ENCODE measurements around the gene AGPAT4. TPM values are rescaled to one million over a fixed set of nuclear protein-coding genes. Genes with fewer than 3 reads are reported as not detected.

Gene AGPAT4
- total and polyA plus RNA-seq, 2 donors (not counting 3 experiments of a cell fraction or from before 2014, with no cell fraction given): 10.2 to 15.2 TPM

- no peak overlapping the region for H3K4me3 ChIP-seq (replicated peaks in 1 of 3; ENCODE audit: insufficient read depth in 1 of 3, low read depth in 1 of 3, low read length in 3 of 3)
- DNase-seq (ENCODE audit: low read depth, low spot score) (no peak), FAIRE-seq (no peak)
- no peaks in the 10 kb centered on the region for H3K27me3 ChIP-seq (ENCODE audit: control insufficient read depth in 2 of 2, insufficient read depth in 2 of 2, low read length in 2 of 2)
- POLR2A ChIA-PET: no interaction called here
- no peaks in the 10 kb centered on the region for H3K36me3 ChIP-seq (ENCODE audit: control insufficient read depth in 2 of 2, extremely low read depth in 1 of 2, insufficient read depth in 2 of 2, low read length in 2 of 2)
- H4K20me1 ChIP-seq (replicated peaks; ENCODE audit: control insufficient read depth, extremely low read depth, insufficient read depth, low read length): no peaks in the 10 kb centered on the region
- no peak overlapping the region for H2AFZ ChIP-seq (ENCODE audit: low read depth, low read length)
- H3K27ac ChIP-seq (ENCODE audit: insufficient read depth, low read depth, low read length): no peak overlapping the region
- no peaks in the 10 kb centered on the region for H3K9me1 ChIP-seq (replicated peaks; ENCODE audit: control insufficient read depth, extremely low read depth, insufficient read depth, low read length)
- H3K9ac ChIP-seq (replicated peaks; ENCODE audit: extremely low read depth, insufficient read depth, low read length): no peak overlapping the region
- dilution Hi-C loops (cut with MboI; ENCODE audit: extremely low pct_ligation_motif_present, low sequenced_read_pairs): no loop called here
- intact Hi-C loops (cut with micrococcal nuclease): no loop called here
- TF ChIP-seq JUN (IDR thresholded peaks at IDR 0.05; ENCODE audit: borderline replicate concordance, insufficient read depth, insufficient read length, low read depth) (no peak), EZH2 (IDR thresholded peaks at IDR 0.05; ENCODE audit: borderline replicate concordance, low read depth, low read length, severe bottlenecking) (no peak), FOS (IDR thresholded peaks at IDR 0.05; ENCODE audit: borderline replicate concordance, insufficient read depth, low read length) (no peak), MAX (IDR thresholded peaks at IDR 0.05; ENCODE audit: insufficient read depth, insufficient read length) (no peak), POLR2AphosphoS5 (IDR thresholded peaks at IDR 0.05; ENCODE audit: insufficient read depth, low read depth, low read length) (no peak), CTCF (IDR thresholded peaks at IDR 0.05; ENCODE audit: extremely low read depth in 1 of 2, insufficient read depth in 1 of 2, low read depth in 1 of 2, low read length in 2 of 2) (no peak), GATA2 (IDR thresholded peaks at IDR 0.05; ENCODE audit: insufficient read depth, insufficient read length, low read depth, low read length) (no peak), POLR2A (IDR thresholded peaks at IDR 0.05; ENCODE audit: low read depth, low read length) (no peak), MYC (IDR thresholded peaks at IDR 0.05; ENCODE audit: low read depth, low read length) (no peak)
- no peaks in the 10 kb centered on the region for H3K4me1 ChIP-seq (ENCODE audit: control insufficient read depth, extremely low read depth, insufficient read depth, low read length)
- no peak overlapping the region for H3K4me2 ChIP-seq (ENCODE audit: insufficient read depth, low read length)
- no peaks in the 10 kb centered on the region for H3K9me3 ChIP-seq (replicated peaks; ENCODE audit: control insufficient read depth, insufficient read depth, low read length)
- H3K79me2 ChIP-seq (ENCODE audit: control insufficient read depth, insufficient read depth, low read length): no peaks in the 10 kb centered on the region
- no TSS peak for BruUV-seq (replicated peaks)
- CTCF ChIA-PET: interaction anchor here (0.8 kb wide), 1 partner anchor 63 kb away, joined by 3 read pairs; no protein-coding TSS in a partner anchor
Measured at GRCh38 chr6:161308075-161308655, 34.3 kb upstream of the AGPAT4 start.
